HepG2 (cell line): Measurements from ENCODE around the gene PLEKHN1. TPM values are rescaled to one million over a fixed set of nuclear protein-coding genes. Genes with fewer than 3 reads are reported as not detected.

Experiments
- CCAR2 ChIP-seq: fragments of 200-400 bp; formaldehyde crosslinking; optimal IDR thresholded peaks from 2 replicates; pipeline ENCODE3; 2018; ENCODE audit warnings: low read depth, mild to moderate bottlenecking, low read length, moderate library complexity
- CEBPG ChIP-seq: IDR thresholded peaks from 2 replicates; pipeline ENCODE4 v1.6.1; 2016
- EP300 ChIP-seq, 3 experiments: sonication (generic) in 1 of 3; formaldehyde crosslinking in 1 of 3; IDR thresholded peaks; 2 replicates each; pipeline versions ENCODE4 v1.5.1 to v1.6.1; 2011 to 2020; ENCODE audit warnings: low read depth in 2 of 3, low read length in 2 of 3, borderline replicate concordance in 1 of 3, improper control_type of control experiment in 1 of 3, mild to moderate bottlenecking in 1 of 3, missing genetic modification reagents in 1 of 3, moderate library complexity in 1 of 3
- ETV5 ChIP-seq: IDR thresholded peaks from 2 replicates; pipeline ENCODE4 v1.6.1; 2018; ENCODE audit warnings: missing biosample characterization, missing genetic modification reagents, inconsistent platforms, borderline replicate concordance
- HNRNPL ChIP-seq: fragments of 200-400 bp; formaldehyde crosslinking; IDR thresholded peaks from 2 replicates; pipeline ENCODE4 v1.6.1; 2017; ENCODE audit warnings: mild to moderate bottlenecking, low read depth, low read length
- HOXA3 ChIP-seq: sonication (generic); formaldehyde crosslinking; IDR thresholded peaks from 2 replicates; pipeline ENCODE4 v1.5.0; 2020; ENCODE audit warnings: missing genetic modification reagents
- IRF2 ChIP-seq: IDR thresholded peaks from 2 replicates; pipeline ENCODE4 v1.6.1; 2018; ENCODE audit warnings: missing genetic modification reagents, missing compliant biosample characterization
- PHF20 ChIP-seq: sonication (generic); formaldehyde crosslinking; IDR thresholded peaks from 2 replicates; pipeline ENCODE4 v1.5.0; 2020; ENCODE audit warnings: mild to moderate bottlenecking, missing genetic modification reagents
- PHF8 ChIP-seq: sonication (generic); formaldehyde crosslinking; IDR thresholded peaks from 2 replicates; pipeline ENCODE4 v1.5.0; 2020; ENCODE audit warnings: missing genetic modification reagents
- REST ChIP-seq, 2 experiments: IDR thresholded peaks; 2 replicates each; pipeline ENCODE4 v1.6.1; 2011 to 2012; ENCODE audit warnings: low read length in 2 of 2, borderline replicate concordance in 1 of 2, low read depth in 1 of 2, mild to moderate bottlenecking in 1 of 2, moderate library complexity in 1 of 2
- SOX13 ChIP-seq, 3 experiments: fragments of 450-650 bp in 1 of 3; sonication (generic) in 1 of 3; formaldehyde crosslinking in 1 of 3; IDR thresholded peaks in 2 of 3; conservative IDR thresholded peaks in 1 of 3; 2 replicates each; pipeline versions ENCODE4 v1.5.0 to v1.6.1; 2016 to 2020; ENCODE audit warnings: antibody characterized with exemption in 1 of 3, mild to moderate bottlenecking in 1 of 3, missing compliant biosample characterization in 1 of 3, missing genetic modification reagents in 1 of 3, moderate library complexity in 1 of 3
- SYNCRIP ChIP-seq: fragments of 200-400 bp; formaldehyde crosslinking; IDR thresholded peaks from 2 replicates; pipeline ENCODE4 v1.6.1; 2018; ENCODE audit warnings: mild to moderate bottlenecking, low read depth, low read length; ENCODE audit not compliant: insufficient read depth
- TFDP2 ChIP-seq: sonication (generic); formaldehyde crosslinking; IDR thresholded peaks from 2 replicates; pipeline ENCODE4 v1.4.0; 2020; ENCODE audit warnings: missing genetic modification reagents
- THAP11 ChIP-seq: IDR thresholded peaks from 2 replicates; pipeline ENCODE4 v1.6.1; 2016; ENCODE audit warnings: missing biosample characterization, missing genetic modification reagents
- TRIM24 ChIP-seq: sonication (generic); formaldehyde crosslinking; IDR thresholded peaks from 2 replicates; pipeline ENCODE4 v1.8.0; 2022; ENCODE audit warnings: mild to moderate bottlenecking, missing genetic modification reagents
- YY1 ChIP-seq: IDR thresholded peaks from 2 replicates; pipeline ENCODE4 v1.6.1; 2011; ENCODE audit warnings: low read length, low read depth, moderate library complexity, mild to moderate bottlenecking; ENCODE audit not compliant: insufficient read depth, insufficient replicate concordance
- ZFX ChIP-seq: sonication (generic); formaldehyde crosslinking; IDR thresholded peaks from 2 replicates; pipeline ENCODE4 v1.4.0; 2020; ENCODE audit warnings: mild to moderate bottlenecking, low read depth, missing genetic modification reagents, moderate library complexity
- ZMYM4 ChIP-seq: sonication (generic); formaldehyde crosslinking; IDR thresholded peaks from 2 replicates; pipeline ENCODE4 v1.8.1; 2023; ENCODE audit warnings: mild to moderate bottlenecking, missing genetic modification reagents
- ZNF253 ChIP-seq: sonication (generic); formaldehyde crosslinking; IDR thresholded peaks from 2 replicates; pipeline ENCODE4 v1.8.0; 2022; ENCODE audit warnings: mild to moderate bottlenecking, missing genetic modification reagents, borderline replicate concordance
- ZNF337 ChIP-seq: sonication (generic); formaldehyde crosslinking; IDR thresholded peaks from 2 replicates; pipeline ENCODE4 v1.5.1; 2020; ENCODE audit warnings: missing genetic modification reagents, low read depth, mild to moderate bottlenecking, borderline replicate concordance
- ZNF350 ChIP-seq: sonication (generic); formaldehyde crosslinking; IDR thresholded peaks from 2 replicates; pipeline ENCODE4 v1.4.0; 2020; ENCODE audit warnings: mild to moderate bottlenecking, low read depth, missing genetic modification reagents, borderline replicate concordance
- ZNF496 ChIP-seq: sonication (generic); formaldehyde crosslinking; IDR thresholded peaks from 2 replicates; pipeline ENCODE4 v1.8.1; 2023; ENCODE audit warnings: mild to moderate bottlenecking, moderate library complexity, missing genetic modification reagents; ENCODE audit not compliant: insufficient replicate concordance
- polyA plus RNA-seq, 8 experiments: library from polyadenylated mRNA; depleted of rRNA in 3 of 8; stranded (reverse) in 7 of 8; unstranded in 1 of 8; fragments of >200 nt; fragmentation: Illumina TruSeq in 4 of 8; extraction: Trizol in 4 of 8; gene quantifications; 2 replicates each; pipeline versions ENCODE4 v1.2.1 to v1.2.3, GENCODE V29; 2011 to 2016; ENCODE audit warnings: low read depth in 4 of 8, missing spikeins in 1 of 8, mixed read lengths in 1 of 8; ENCODE audit not compliant: insufficient read depth in 1 of 8
- total RNA-seq, 5 experiments: library from RNA; depleted of rRNA; stranded (reverse); fragments of >200 nt; fragmentation: Illumina TruSeq; extraction: Trizol; gene quantifications; 2 replicates each; pipeline ENCODE4 v1.2.3, GENCODE V29; 2016; ENCODE audit warnings: low read depth in 1 of 5

The PLEKHN1 gene
- total and polyA plus RNA-seq, 2 of the 13 experiments (the other 11 are each of a cell fraction or from before 2014, with no cell fraction given), result 0.42 to 0.58 TPM

- TF ChIP-seq ZNF496 (CRISPR knock-in tag), result no peak
- TF ChIP-seq SYNCRIP, result no peak
- TF ChIP-seq ZFX (CRISPR knock-in tag), result peak; percentile 80
- TF ChIP-seq ETV5, result peak; percentile 69; the same call in 1 of the 2 replicates
- TF ChIP-seq ZMYM4 (CRISPR knock-in tag), result 0 out of 2 replicates have a peak, but pooled peaks have one; percentile 46
- TF ChIP-seq CEBPG (CRISPR knock-in tag), result no peak
- TF ChIP-seq TRIM24 (CRISPR knock-in tag), result no peak
- no peak; the same call in 1 of the 2 replicates for TF ChIP-seq PHF20 (CRISPR knock-in tag)
- no peak for TF ChIP-seq REST (IDR thresholded peaks at IDR 0.05; ENCODE audit: borderline replicate concordance in 1 of 2, low read depth in 1 of 2, low read length in 2 of 2)
- peak; percentile 72 for TF ChIP-seq YY1
- 0 out of 2 replicates have a peak, but pooled peaks have one; percentile 24 for TF ChIP-seq TFDP2 (CRISPR knock-in tag)
- TF ChIP-seq THAP11 (CRISPR knock-in tag), result peak; percentile 53
- TF ChIP-seq ZNF337 (CRISPR knock-in tag), result peak; percentile 89
- no peak for TF ChIP-seq ZNF253
- 0 out of 2 replicates have a peak, but pooled peaks have one; percentile 30 for TF ChIP-seq IRF2 (CRISPR knock-in tag)
- peak; percentile 54 for TF ChIP-seq PHF8
- TF ChIP-seq HNRNPL, result peak; percentile 87; the same call in 1 of the 2 replicates
- peak; percentile 18; the same call in 1 of the 2 replicates for TF ChIP-seq ZNF350 (CRISPR knock-in tag)
- no peak for TF ChIP-seq SOX13 (IDR thresholded peaks at IDR 0.05)
- peak in 1 of 2 experiments; percentile 25; a peak in 1 of 4 replicates for TF ChIP-seq SOX13 (CRISPR knock-in tag; conservative IDR thresholded peaks at IDR 0.05 in 1 of 2, IDR thresholded peaks at IDR 0.05 in 1 of 2)
- TF ChIP-seq EP300 (IDR thresholded peaks at IDR 0.05; ENCODE audit: low read depth in 2 of 2, low read length in 2 of 2), result 0 out of 4 replicates have a peak, but pooled peaks of 1 of the 2 experiments have one; percentile 6
- no peak for TF ChIP-seq EP300 (CRISPR knock-in tag; IDR thresholded peaks at IDR 0.05; ENCODE audit: borderline replicate concordance)
- TF ChIP-seq HOXA3 (CRISPR knock-in tag), result peak; percentile 66
- TF ChIP-seq CCAR2, result peak; percentile 89
Measured at GRCh38 chr1:1004780-1005697, 38.8 kb downstream of the PLEKHN1 start (continued).
